ENCODE results near the gene LRRC14B. TPM values are rescaled to one million over a fixed set of nuclear protein-coding genes. Genes with fewer than 3 reads are reported as not detected.

Gene LRRC14B
- polyA plus RNA-seq, 1 donor (not counting 4 experiments of a cell fraction or from before 2014, with no cell fraction given), result not detected

- Histone ChIP-seq H3K79me2 (ENCODE audit: control insufficient read depth, insufficient read depth, low read length) (no peaks in the 10 kb centered on the region), H3K9me1 (ENCODE audit: control insufficient read depth, extremely low read depth, insufficient read depth, low read length) (no peaks in the 10 kb centered on the region), H3K4me1 (ENCODE audit: control insufficient read depth, extremely low read depth, insufficient read depth, low read length) (no peaks in the 10 kb centered on the region), H3K4me3 (ENCODE audit: control insufficient read depth in 2 of 3, extremely low read depth in 1 of 3, insufficient read depth in 2 of 3, low read depth in 1 of 3, low read length in 3 of 3) (no peak overlapping the region), H3K27ac (ENCODE audit: control insufficient read depth, insufficient read depth, low read length) (no peak overlapping the region), H3K27me3 (ENCODE audit: control insufficient read depth, extremely low read depth, insufficient read depth, low read length) (no peaks in the 10 kb centered on the region), H2AFZ (ENCODE audit: control insufficient read depth, low read length) (no peak overlapping the region), H3K9me3 (ENCODE audit: control insufficient read depth, low read depth, low read length) (no peaks in the 10 kb centered on the region), H4K20me1 (ENCODE audit: control insufficient read depth, extremely low read depth, insufficient read depth, low read length) (no peaks in the 10 kb centered on the region), H3K9ac (ENCODE audit: control insufficient read depth, extremely low read depth, insufficient read depth, low read length) (no peak overlapping the region), H3K36me3 (ENCODE audit: control insufficient read depth in 2 of 2, extremely low read depth in 1 of 2, insufficient read depth in 2 of 2, low read length in 2 of 2) (no peaks in the 10 kb centered on the region), H3K4me2 (ENCODE audit: control insufficient read depth, extremely low read depth, insufficient read depth, low read depth, low read length) (no peak overlapping the region)
- DNase-seq (ENCODE audit: low read depth, low spot score), result no peak
- TF ChIP-seq EZH2 (IDR thresholded peaks at IDR 0.05; ENCODE audit: low read length), result no peak
- TF ChIP-seq CTCF (optimal IDR thresholded peaks at IDR 0.05 in 1 of 3, IDR thresholded peaks at IDR 0.05 in 1 of 3, conservative IDR thresholded peaks at IDR 0.05 in 1 of 3; ENCODE audit: extremely low read depth in 1 of 3, insufficient read depth in 2 of 3, low read length in 3 of 3), result no peak
- dilution Hi-C loops (cut with MboI; ENCODE audit: extremely low pct_ligation_motif_present, low sequenced_read_pairs), result no loop called here
- FAIRE-seq, result no peak
These were observed 34.1 kb upstream of the LRRC14B start for GRCh38 chr5:157126-157715.

GRCh38 chr5:157801-158200, 33.5 kb upstream of the LRRC14B start:
- Histone ChIP-seq H4K20me1 (ENCODE audit: control insufficient read depth, extremely low read depth, insufficient read depth, low read length) (no peaks in the 10 kb centered on the region), H3K9me3 (ENCODE audit: control insufficient read depth, low read depth, low read length) (no peaks in the 10 kb centered on the region), H3K9ac (ENCODE audit: control insufficient read depth, extremely low read depth, insufficient read depth, low read length) (no peak overlapping the region), H3K9me1 (ENCODE audit: control insufficient read depth, extremely low read depth, insufficient read depth, low read length) (no peaks in the 10 kb centered on the region), H3K79me2 (ENCODE audit: control insufficient read depth, insufficient read depth, low read length) (no peaks in the 10 kb centered on the region), H3K4me2 (ENCODE audit: control insufficient read depth, extremely low read depth, insufficient read depth, low read depth, low read length) (no peak overlapping the region), H3K27ac (ENCODE audit: control insufficient read depth, insufficient read depth, low read length) (no peak overlapping the region), H3K4me3 (ENCODE audit: control insufficient read depth in 2 of 3, extremely low read depth in 1 of 3, insufficient read depth in 2 of 3, low read depth in 1 of 3, low read length in 3 of 3) (no peak overlapping the region), H3K36me3 (ENCODE audit: control insufficient read depth in 2 of 2, extremely low read depth in 1 of 2, insufficient read depth in 2 of 2, low read length in 2 of 2) (no peaks in the 10 kb centered on the region), H3K27me3 (ENCODE audit: control insufficient read depth, extremely low read depth, insufficient read depth, low read length) (no peaks in the 10 kb centered on the region), H2AFZ (ENCODE audit: control insufficient read depth, low read length) (no peak overlapping the region), H3K4me1 (ENCODE audit: control insufficient read depth, extremely low read depth, insufficient read depth, low read length) (no peaks in the 10 kb centered on the region)
- FAIRE-seq, result no peak
- no peak for TF ChIP-seq CTCF (optimal IDR thresholded peaks at IDR 0.05 in 1 of 3, IDR thresholded peaks at IDR 0.05 in 1 of 3, conservative IDR thresholded peaks at IDR 0.05 in 1 of 3; ENCODE audit: extremely low read depth in 1 of 3, insufficient read depth in 2 of 3, low read length in 3 of 3)
- TF ChIP-seq EZH2 (IDR thresholded peaks at IDR 0.05; ENCODE audit: low read length), result no peak
- dilution Hi-C loops (cut with MboI; ENCODE audit: extremely low pct_ligation_motif_present, low sequenced_read_pairs), result no loop called here
- no peak for DNase-seq (ENCODE audit: low read depth, low spot score)
